Spleen (tissue), 11 donors: ENCODE data around the gene RBM12. TPM values are rescaled to one million over a fixed set of nuclear protein-coding genes. Genes with fewer than 3 reads are reported as not detected.

Experiments
- DNase-seq: peaks from one replicate; pipeline ENCODE4 v3.0.0-alpha.2; 2020
- H3K27ac ChIP-seq, 8 donors: fragments of 200-600 bp; sonication (generic) in 7 of 8; 1 replicate in 4 of 8; 2 replicates in 4 of 8; pipeline versions ENCODE4 v1.5.0 to v1.8.0; 2016 to 2021; ENCODE audit warnings: inconsistent platforms in 4 of 8, mild to moderate bottlenecking in 4 of 8, moderate library complexity in 1 of 8
- H3K27me3 ChIP-seq, 7 donors: fragments of 200-600 bp; sonication (generic) in 6 of 7; replicated peaks in 1 of 7; 1 replicate in 4 of 7; 2 replicates in 3 of 7; pipeline versions ENCODE4 v1.5.0 to v1.8.0; 2016 to 2021; ENCODE audit warnings: inconsistent platforms in 3 of 7, mild to moderate bottlenecking in 1 of 7
- H3K36me3 ChIP-seq, 6 donors: fragments of 200-600 bp; sonication (generic) in 5 of 6; 1 replicate in 4 of 6; 2 replicates in 2 of 6; pipeline versions ENCODE4 v1.5.0 to v1.8.0; 2016 to 2021; ENCODE audit warnings: inconsistent platforms in 2 of 6
- H3K4me1 ChIP-seq, 6 donors: fragments of 200-600 bp; sonication (generic) in 5 of 6; 1 replicate in 3 of 6; 2 replicates in 3 of 6; pipeline versions ENCODE4 v1.5.0 to v1.8.0; 2016 to 2021; ENCODE audit warnings: inconsistent platforms in 3 of 6
- H3K4me3 ChIP-seq, 8 donors: fragments of 200-600 bp; sonication (generic) in 7 of 8; 1 replicate in 4 of 8; 2 replicates in 4 of 8; pipeline versions ENCODE4 v1.5.0 to v1.8.0; 2016 to 2021; ENCODE audit warnings: inconsistent platforms in 4 of 8, mild to moderate bottlenecking in 4 of 8, moderate library complexity in 2 of 8
- H3K9me3 ChIP-seq, 8 donors: fragments of 200-600 bp; sonication (generic) in 7 of 8; 1 replicate in 4 of 8; 2 replicates in 4 of 8; pipeline versions ENCODE4 v1.5.0 to v1.8.0; 2016 to 2021; ENCODE audit warnings: inconsistent platforms in 4 of 8
- POLR2A ChIP-seq, 3 donors: fragments of 450-650 bp; IDR thresholded peaks; one replicate each; pipeline ENCODE4 v1.5.1; 2017; ENCODE audit warnings: antibody characterized with exemption in 3 of 3, mild to moderate bottlenecking in 1 of 3
- POLR2AphosphoS5 ChIP-seq, 3 donors: sonication (generic); formaldehyde crosslinking; IDR thresholded peaks; one replicate each; pipeline ENCODE4 v1.5.1; 2017; ENCODE audit warnings: antibody characterized with exemption in 3 of 3
- WGBS, 5 donors: extraction: QIAGEN DNeasy Blood & Tissue Kit in 3 of 5; methylation state at CpG; one replicate each; pipeline versions ENCODE4 v1.1.5 to v1.1.7; 2013 to 2018; 5-methylcytosine and 5-hydroxymethylcytosine counted together
- intact Hi-C: fragments of 100-400 bp; cut with DNase I; formaldehyde crosslinking; loops from one replicate; pipeline ENCODE4 v1.15.0; 2023; ENCODE audit warnings: low total_unique reads
- polyA plus RNA-seq, 3 donors: library from polyadenylated mRNA; stranded (reverse); fragments of 200-250 nt; gene quantifications; one replicate each; pipeline ENCODE4 v1.2.1, GENCODE V29; 2013
- total RNA-seq, 7 donors: library from RNA; depleted of rRNA in 3 of 7; stranded (reverse); fragments of >200 nt in 3 of 7; fragmentation: NEBNext Ultra II Directional in 4 of 7; extraction: Animal tissue kit (Norgen Biotek cat#: 25700) in 4 of 7; gene quantifications; one replicate each; pipeline versions ENCODE4 v1.1.0 to v1.2.1, GENCODE V29; 2016 to 2021
- TF ChIP-seq, protein P1 (sequence below), 11 experiments: fragments of 200-600 bp in 7 of 11; fragments of 450-650 bp in 4 of 11; sonication (generic) in 4 of 11; IDR thresholded peaks in 8 of 11; conservative IDR thresholded peaks in 3 of 11; 1 replicate in 7 of 11; 2 replicates in 4 of 11; pipeline versions ENCODE4 v1.4.0 to v1.8.0; 2016 to 2021; ENCODE audit warnings: antibody characterized with exemption in 11 of 11, inconsistent platforms in 4 of 11, mild to moderate bottlenecking in 1 of 11
- donor health status: healthy with polysubstance abuse.
- donor health status: DM: no; HTN: no; CAD: no; lungs with moderate emphysema.
- donor health status: DM: no; HTN: no; CAD: no.
- donor health status: Bipolar disorder and iron deficiency.
- donor health status: healthy.
- donor health status: DM: no; HTN: no; CAD: no.
- donor health status: DM: yes; HTN: yes; CAD: no.

RBM12 gene
- total and polyA plus RNA-seq, 10 donors = 10.6 to 100 (median 51.4) TPM

DNA sequence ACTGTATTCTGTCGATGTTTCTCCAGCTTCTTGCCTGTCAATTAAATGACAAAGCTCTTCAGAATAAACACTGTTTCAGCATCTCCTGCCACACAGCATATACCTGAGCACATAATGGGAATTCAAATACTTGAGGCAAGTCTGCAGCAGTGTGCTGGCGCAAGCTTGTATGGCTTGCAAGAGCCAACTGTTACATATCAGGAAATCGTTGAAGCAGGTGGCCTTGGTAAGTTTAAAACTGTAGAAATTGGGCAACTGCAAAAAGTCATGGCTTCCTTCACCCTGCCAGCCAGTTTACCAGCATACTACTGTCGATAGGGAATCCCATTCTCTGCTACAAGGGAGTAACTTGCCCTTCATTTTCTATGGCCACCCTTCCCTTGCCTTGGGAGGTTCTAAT is 23.0 kb downstream of the RBM12 start:
- peak overlapping the region in 1 of 8 donors; percentile 25 for H3K27ac ChIP-seq

DNA sequence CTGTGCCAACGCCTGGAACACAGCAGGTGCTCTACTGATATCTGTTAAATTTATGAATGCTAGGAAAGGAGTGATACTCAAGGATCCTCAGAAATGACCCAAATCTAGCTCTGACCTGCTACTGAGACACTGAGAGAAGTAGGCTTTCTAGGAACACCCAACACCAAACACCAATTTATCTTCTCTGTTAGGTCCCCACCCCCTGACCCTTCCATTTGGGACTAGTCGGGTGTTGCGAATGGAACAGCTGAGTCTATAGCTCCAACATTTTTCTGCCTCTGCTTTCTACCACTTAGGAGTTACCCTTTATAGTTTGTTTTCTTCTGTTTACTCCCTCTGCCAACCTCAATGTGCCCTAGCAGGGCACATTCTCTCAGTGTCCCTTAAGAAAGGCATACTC is 24.0 kb downstream of the RBM12 start:
- peaks cover 0 to 83% (median 24%) of the 10 kb centered on the region in 6 donors for H3K4me1 ChIP-seq
- H3K4me3 ChIP-seq = no peak overlapping the region
- TF ChIP-seq, protein P1, sequence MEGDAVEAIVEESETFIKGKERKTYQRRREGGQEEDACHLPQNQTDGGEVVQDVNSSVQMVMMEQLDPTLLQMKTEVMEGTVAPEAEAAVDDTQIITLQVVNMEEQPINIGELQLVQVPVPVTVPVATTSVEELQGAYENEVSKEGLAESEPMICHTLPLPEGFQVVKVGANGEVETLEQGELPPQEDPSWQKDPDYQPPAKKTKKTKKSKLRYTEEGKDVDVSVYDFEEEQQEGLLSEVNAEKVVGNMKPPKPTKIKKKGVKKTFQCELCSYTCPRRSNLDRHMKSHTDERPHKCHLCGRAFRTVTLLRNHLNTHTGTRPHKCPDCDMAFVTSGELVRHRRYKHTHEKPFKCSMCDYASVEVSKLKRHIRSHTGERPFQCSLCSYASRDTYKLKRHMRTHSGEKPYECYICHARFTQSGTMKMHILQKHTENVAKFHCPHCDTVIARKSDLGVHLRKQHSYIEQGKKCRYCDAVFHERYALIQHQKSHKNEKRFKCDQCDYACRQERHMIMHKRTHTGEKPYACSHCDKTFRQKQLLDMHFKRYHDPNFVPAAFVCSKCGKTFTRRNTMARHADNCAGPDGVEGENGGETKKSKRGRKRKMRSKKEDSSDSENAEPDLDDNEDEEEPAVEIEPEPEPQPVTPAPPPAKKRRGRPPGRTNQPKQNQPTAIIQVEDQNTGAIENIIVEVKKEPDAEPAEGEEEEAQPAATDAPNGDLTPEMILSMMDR (IDR thresholded peaks at IDR 0.05 in 8 of 11, conservative IDR thresholded peaks at IDR 0.05 in 3 of 11) = no peak
- peak in 1 of 3 donors; percentile 4 for TF ChIP-seq POLR2AphosphoS5 (IDR thresholded peaks at IDR 0.05)
- no peak overlapping the region for H3K27ac ChIP-seq
- H3K9me3 ChIP-seq = no peaks in the 10 kb centered on the region
- H3K27me3 ChIP-seq = no peaks in the 10 kb centered on the region
- DNase-seq = no peak
- intact Hi-C loops = no loop called here
- no peaks in the 10 kb centered on the region for H3K36me3 ChIP-seq
- WGBS, 5 donors = 91 to 98% (median 92%) methylated on average over 3 of the region's 3 CpGs

More for the DNA sequence above, 23.0 kb downstream of the RBM12 start:
- WGBS, 5 donors = 43 to 70% (median 61%) methylated on average over 4 of the region's 4 CpGs
- Histone ChIP-seq H3K27me3 (no peaks in the 10 kb centered on the region), H3K36me3 (no peaks in the 10 kb centered on the region), H3K4me3 (no peak overlapping the region), H3K4me1 (peaks cover 0 to 81% (median 24%) of the 10 kb centered on the region in 6 donors), H3K9me3 (no peaks in the 10 kb centered on the region)
- TF ChIP-seq POLR2A (IDR thresholded peaks at IDR 0.05) (no peak), POLR2AphosphoS5 (IDR thresholded peaks at IDR 0.05) (no peak)
- TF ChIP-seq, protein P1 (IDR thresholded peaks at IDR 0.05 in 8 of 11, conservative IDR thresholded peaks at IDR 0.05 in 3 of 11) = no peak
- DNase-seq = no peak
- intact Hi-C loops = no loop called here

DNA sequence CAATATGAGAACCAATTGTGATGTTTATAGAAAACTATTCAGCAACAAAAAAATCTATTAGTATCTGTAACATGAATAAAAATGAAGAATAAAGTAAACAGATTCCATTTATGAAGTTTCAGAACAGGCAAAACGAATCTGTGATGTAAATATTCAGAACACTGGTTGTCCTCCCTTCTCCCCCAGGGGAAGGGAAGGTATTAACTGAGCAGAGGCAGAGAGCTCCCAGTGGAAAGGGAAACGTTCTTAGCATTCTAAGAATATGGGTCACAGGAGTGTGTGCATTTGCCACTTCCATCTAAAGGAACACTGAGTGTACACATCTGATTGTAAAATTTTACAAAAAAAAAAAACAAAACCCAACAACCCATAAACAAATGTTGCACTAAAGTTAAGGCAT is 25.9 kb downstream of the RBM12 start:
- WGBS, 5 donors = 55 to 84% (median 69%) methylated on average over 2 of the region's 2 CpGs
- no peaks in the 10 kb centered on the region for H3K9me3 ChIP-seq
- no peaks in the 10 kb centered on the region for H3K27me3 ChIP-seq
- TF ChIP-seq, protein P1 (IDR thresholded peaks at IDR 0.05 in 8 of 11, conservative IDR thresholded peaks at IDR 0.05 in 3 of 11) = no peak
- TF ChIP-seq POLR2AphosphoS5 (IDR thresholded peaks at IDR 0.05) = no peak
- no peak for TF ChIP-seq POLR2A (IDR thresholded peaks at IDR 0.05)
- no peak overlapping the region for H3K27ac ChIP-seq
- no peak for DNase-seq
- H3K4me1 ChIP-seq = peaks cover 0 to 68% (median 14%) of the 10 kb centered on the region in 6 donors
- no peaks in the 10 kb centered on the region for H3K36me3 ChIP-seq
- H3K4me3 ChIP-seq = no peak overlapping the region
- intact Hi-C loops = no loop called here

DNA sequence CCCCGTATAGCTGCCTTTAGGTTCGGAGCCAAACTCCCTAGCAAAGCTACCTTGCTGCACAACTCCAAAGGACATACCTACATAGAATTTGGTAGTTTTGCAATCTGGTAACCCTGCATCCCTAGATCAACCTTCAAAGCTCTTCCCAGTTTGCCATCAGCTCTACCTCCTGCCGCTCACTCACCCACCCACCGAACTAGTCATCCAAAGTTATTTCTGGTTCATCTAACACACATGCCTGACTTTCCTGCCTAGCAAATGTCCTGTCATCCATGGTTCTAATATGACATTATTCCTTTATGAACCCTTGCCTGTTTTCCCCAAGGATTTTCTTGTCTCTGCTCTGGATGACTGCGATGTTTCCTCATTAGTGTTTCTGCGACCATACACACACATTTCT is 27.4 kb downstream of the RBM12 start:
- H3K27me3 ChIP-seq = no peaks in the 10 kb centered on the region
- no peak overlapping the region for H3K4me3 ChIP-seq
- H3K9me3 ChIP-seq = no peaks in the 10 kb centered on the region
- 90 to 98% (median 96%) methylated on average over 6 of the region's 6 CpGs for WGBS, 5 donors
- TF ChIP-seq, protein P1 (IDR thresholded peaks at IDR 0.05 in 8 of 11, conservative IDR thresholded peaks at IDR 0.05 in 3 of 11) = no peak
- TF ChIP-seq POLR2AphosphoS5 (IDR thresholded peaks at IDR 0.05) = no peak
- TF ChIP-seq POLR2A (IDR thresholded peaks at IDR 0.05) = no peak
- peaks cover 0 to 6% (median under 1%) of the 10 kb centered on the region in 6 donors for H3K36me3 ChIP-seq
- no peak for DNase-seq
- H3K4me1 ChIP-seq = peaks cover 0 to 54% (median 12%) of the 10 kb centered on the region in 6 donors
- no peak overlapping the region for H3K27ac ChIP-seq
- intact Hi-C loops = no loop called here
